ACC112 (cell line): Measurements from ENCODE around the gene GON4L.
"Not testable (repeated sequence)": the region's sequence is repeated elsewhere in the genome, so short reads cannot be mapped to it uniquely, and the experiment has no call there.

Source experiments
- H2AFZ ChIP-seq: fragments of 200-600 bp; sonication (generic); one replicate; pipeline ENCODE4 v1.6.0; 2017; ENCODE audit warnings: antibody characterized with exemption, low read length; ENCODE audit not compliant: unreplicated experiment
- H3K27ac ChIP-seq: fragments of 200-600 bp; sonication (generic); 2 replicates; pipeline ENCODE4 v1.5.1; 2014; ENCODE audit warnings: low read depth, mild to moderate bottlenecking, antibody characterized with exemption, low read length, moderate library complexity
- H3K27me3 ChIP-seq: fragments of 200-600 bp; sonication (generic); 2 replicates; pipeline ENCODE4 v1.6.1; 2014; ENCODE audit warnings: mild to moderate bottlenecking, antibody characterized with exemption, low read length, moderate library complexity, mixed read lengths; ENCODE audit not compliant: insufficient read depth
- H3K36me3 ChIP-seq: fragments of 200-600 bp; sonication (generic); 2 replicates; pipeline ENCODE4 v1.6.1; 2016; ENCODE audit warnings: mild to moderate bottlenecking, antibody characterized with exemption, low read length, moderate library complexity, mixed read lengths; ENCODE audit not compliant: insufficient read depth
- H3K4me1 ChIP-seq: fragments of 200-600 bp; sonication (generic); one replicate; pipeline ENCODE4 v1.6.1; 2016; ENCODE audit warnings: low read length, mixed read lengths; ENCODE audit not compliant: insufficient read depth, unreplicated experiment, control insufficient read depth
- H3K4me3 ChIP-seq: fragments of 200-600 bp; sonication (generic); 2 replicates; pipeline ENCODE4 v1.5.1; 2014; ENCODE audit warnings: mild to moderate bottlenecking, low read depth, low read length
- H3K79me2 ChIP-seq: fragments of 200-600 bp; sonication (generic); one replicate; pipeline ENCODE4 v1.6.0; 2016; ENCODE audit warnings: low read length; ENCODE audit not compliant: control insufficient read depth, unreplicated experiment, insufficient read depth

The GON4L gene

DNA sequence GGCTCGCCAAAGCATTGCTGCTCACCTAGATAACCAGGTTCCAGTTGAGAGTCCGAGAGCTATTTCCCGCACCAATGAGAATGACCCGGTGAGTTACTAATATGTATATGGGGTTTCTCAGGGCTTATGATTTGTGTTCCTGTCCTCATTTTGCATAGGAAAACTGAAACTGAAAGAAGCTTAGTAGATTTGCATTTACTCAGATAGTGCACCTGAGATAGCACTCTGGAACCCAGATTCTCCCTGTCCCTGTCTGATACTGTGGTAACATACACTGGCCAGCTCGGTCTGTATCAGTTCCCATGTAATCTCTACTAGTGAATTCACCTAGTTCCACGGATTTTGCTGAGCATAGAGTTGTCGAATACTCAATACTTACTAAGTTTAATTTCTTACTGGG lies 140.0 kb downstream of the GON4L start:
- Histone ChIP-seq H3K79me2 (no peaks in the 10 kb centered on the region), H3K4me3 (no peak overlapping the region), H3K27ac (no peak overlapping the region), H3K4me1 (no peaks in the 10 kb centered on the region), H2AFZ (no peak overlapping the region), H3K36me3 (peaks cover 14% of the 10 kb centered on the region), H3K27me3 (no peaks in the 10 kb centered on the region)

DNA sequence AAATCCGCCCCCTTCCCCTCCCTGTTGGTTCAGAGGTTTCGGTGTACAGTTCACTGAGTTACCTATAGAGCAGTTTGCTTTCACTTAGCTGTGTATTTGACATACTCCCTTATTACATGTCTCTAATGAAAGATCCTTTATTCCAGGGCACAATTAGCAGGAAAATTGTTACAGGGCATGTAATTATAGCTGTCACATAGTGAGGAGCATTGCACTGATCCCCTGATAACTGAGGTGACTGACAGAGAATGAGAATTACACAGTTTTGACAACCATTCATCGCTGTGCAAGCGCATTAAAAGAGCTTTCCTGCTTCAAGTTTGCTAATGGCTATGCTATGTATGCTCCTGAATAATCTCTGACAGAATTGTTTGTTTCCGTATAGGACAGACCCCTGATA lies 141.2 kb downstream of the GON4L start:
- H3K79me2 ChIP-seq, result no peaks in the 10 kb centered on the region
- no peaks in the 10 kb centered on the region for H3K4me1 ChIP-seq
- H2AFZ ChIP-seq, result no peak overlapping the region
- peaks cover 9% of the 10 kb centered on the region; the same call in 1 of the 2 replicates for H3K36me3 ChIP-seq
- H3K4me3 ChIP-seq, result no peak overlapping the region
- no peak overlapping the region for H3K27ac ChIP-seq
- no peaks in the 10 kb centered on the region for H3K27me3 ChIP-seq

DNA sequence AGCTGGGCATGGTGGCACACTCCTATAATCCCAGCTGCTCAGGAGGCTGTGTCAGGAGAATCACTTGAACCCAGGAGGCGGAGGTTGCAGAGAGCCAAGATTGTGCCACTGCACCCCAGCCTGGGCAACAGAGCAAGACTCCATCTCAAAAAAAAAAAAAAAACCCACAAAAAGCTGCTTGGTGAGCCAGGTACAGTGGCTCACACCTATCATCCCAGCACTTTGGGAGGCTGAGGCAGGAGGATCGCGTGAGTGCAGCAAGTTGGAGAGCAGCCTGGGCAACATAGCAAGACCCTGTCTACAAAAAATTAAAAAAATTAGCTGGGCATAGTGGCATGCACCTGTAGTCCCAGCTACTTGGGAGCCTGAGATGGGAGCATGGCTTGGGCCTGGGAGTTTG lies 142.0 kb downstream of the GON4L start:
- not testable (repeated sequence) for H3K27ac ChIP-seq, H3K27me3 ChIP-seq, H3K36me3 ChIP-seq, H3K79me2 ChIP-seq, H3K4me1 ChIP-seq, H3K4me3 ChIP-seq, H2AFZ ChIP-seq

DNA sequence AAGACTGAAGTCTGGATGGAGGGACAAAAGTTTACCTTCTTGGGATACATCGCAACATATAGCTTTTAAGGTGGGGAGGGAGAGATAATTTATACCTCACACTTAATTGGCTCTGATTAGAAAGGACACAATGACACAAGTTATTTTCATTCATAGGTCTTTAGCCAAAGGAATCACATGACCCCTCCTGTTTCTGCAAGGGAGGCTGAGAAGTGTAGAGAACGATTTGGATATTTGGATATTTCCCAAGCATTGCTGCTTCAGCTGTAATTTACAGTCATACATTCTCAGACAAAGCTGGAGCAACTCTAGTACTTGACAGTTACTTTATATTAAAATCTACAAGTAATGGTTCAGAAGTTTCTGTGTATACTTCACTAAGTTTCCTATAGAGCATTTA lies 143.9 kb downstream of the GON4L start:
- H3K36me3 ChIP-seq, result peaks cover 15% of the 10 kb centered on the region
- no peak overlapping the region for H3K4me3 ChIP-seq
- no peaks in the 10 kb centered on the region for H3K4me1 ChIP-seq
- H3K27ac ChIP-seq, result no peak overlapping the region
- H2AFZ ChIP-seq, result no peak overlapping the region
- no peaks in the 10 kb centered on the region for H3K27me3 ChIP-seq
- H3K79me2 ChIP-seq, result peaks cover 8% of the 10 kb centered on the region

DNA sequence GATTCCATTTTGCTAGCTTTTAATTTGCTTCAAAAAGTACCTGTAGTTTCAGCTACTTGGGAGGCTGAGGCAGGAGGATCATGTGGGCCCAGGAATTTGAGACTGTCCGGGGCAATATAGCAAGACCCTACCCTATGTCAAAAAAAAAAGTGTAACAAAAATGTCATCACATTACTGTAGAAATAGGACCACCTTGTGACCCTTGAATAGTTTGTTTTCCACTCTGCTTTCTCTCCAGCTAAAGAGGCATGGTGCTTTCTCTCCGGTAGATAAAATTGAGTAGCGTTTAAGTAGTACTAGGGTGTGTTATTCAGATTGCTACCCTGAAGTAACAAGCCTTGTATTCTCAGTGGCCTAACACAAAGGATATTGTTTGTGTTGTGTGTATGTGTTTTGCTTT lies 144.4 kb downstream of the GON4L start:
- Histone ChIP-seq H3K36me3 (peaks cover 15% of the 10 kb centered on the region), H3K79me2 (peaks cover 13% of the 10 kb centered on the region)
- H3K27me3 ChIP-seq, H3K4me3 ChIP-seq, H3K4me1 ChIP-seq, H2AFZ ChIP-seq, H3K27ac ChIP-seq: not testable (repeated sequence)

DNA sequence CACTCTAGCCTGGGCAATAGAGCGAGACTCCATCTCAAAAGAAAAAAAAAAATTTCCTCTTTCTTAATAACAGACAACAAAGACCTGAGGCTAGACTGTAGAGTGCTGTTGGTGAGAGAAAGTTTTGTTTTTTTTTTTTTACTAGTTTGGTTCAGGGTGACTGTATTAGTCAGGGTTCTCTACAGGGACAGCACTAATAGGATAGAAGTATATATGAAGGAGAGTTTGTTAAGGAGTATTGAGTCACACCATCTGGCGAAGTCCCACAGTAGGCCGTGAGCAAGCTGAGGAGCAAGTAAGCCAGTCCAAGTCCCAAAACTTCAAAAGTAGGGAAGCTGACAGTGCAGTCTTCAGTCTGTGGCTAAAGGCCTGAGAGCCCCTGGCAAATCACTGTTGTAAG lies 145.6 kb downstream of the GON4L start:
- not testable (repeated sequence) for H2AFZ ChIP-seq, H3K36me3 ChIP-seq, H3K4me1 ChIP-seq, H3K4me3 ChIP-seq, H3K27ac ChIP-seq, H3K27me3 ChIP-seq
- peaks cover 21% of the 10 kb centered on the region for H3K79me2 ChIP-seq

DNA sequence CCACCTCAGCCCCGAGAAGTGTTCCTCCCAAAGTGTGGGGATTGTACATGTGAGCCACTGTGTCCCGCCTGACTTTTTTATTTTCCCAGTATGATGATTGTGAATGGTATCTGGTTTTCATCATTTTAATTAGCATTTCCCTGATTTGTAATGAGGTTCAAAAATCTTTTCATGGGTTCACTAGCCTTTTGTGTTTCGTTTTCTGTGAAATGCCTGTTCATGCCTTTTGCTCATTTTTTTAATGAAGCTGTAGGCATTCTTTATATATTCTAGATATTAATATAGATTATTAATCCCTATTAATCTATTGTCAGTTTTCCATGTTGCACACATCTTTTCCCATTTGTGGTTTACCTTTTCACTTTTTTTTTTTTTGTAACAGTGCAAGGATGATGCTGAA lies 147.6 kb downstream of the GON4L start:
- Histone ChIP-seq H3K27ac (no peak overlapping the region), H3K4me3 (no peak overlapping the region), H2AFZ (no peak overlapping the region), H3K27me3 (no peaks in the 10 kb centered on the region), H3K36me3 (peaks cover 8% of the 10 kb centered on the region), H3K4me1 (peaks cover 8% of the 10 kb centered on the region), H3K79me2 (peaks cover 38% of the 10 kb centered on the region)

DNA sequence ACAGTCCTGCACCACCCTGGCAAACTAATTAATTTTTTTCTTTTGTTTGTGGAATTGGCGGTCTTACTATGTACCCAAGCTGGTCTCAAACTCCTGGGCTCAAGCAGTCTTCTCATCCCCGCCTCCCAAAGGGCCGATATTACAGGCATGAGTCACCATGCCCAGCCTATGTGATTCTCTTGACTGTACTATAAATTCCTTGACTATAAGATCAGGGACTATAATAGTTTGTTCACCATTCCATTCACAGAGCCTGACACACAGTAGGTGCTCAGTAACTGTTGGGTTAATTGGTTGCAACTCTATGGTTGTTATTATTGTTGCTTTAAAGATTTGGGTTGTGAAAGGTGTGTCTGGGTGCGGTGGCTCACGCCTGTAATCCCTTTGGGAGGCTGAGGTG lies 150.9 kb downstream of the GON4L start:
- no peak overlapping the region for H3K4me3 ChIP-seq
- no peak overlapping the region for H3K27ac ChIP-seq
- H3K36me3 ChIP-seq, result peaks cover 8% of the 10 kb centered on the region
- H2AFZ ChIP-seq, result no peak overlapping the region
- peaks cover 8% of the 10 kb centered on the region for H3K4me1 ChIP-seq
- H3K79me2 ChIP-seq, result peaks cover 50% of the 10 kb centered on the region
- H3K27me3 ChIP-seq, result no peaks in the 10 kb centered on the region

DNA sequence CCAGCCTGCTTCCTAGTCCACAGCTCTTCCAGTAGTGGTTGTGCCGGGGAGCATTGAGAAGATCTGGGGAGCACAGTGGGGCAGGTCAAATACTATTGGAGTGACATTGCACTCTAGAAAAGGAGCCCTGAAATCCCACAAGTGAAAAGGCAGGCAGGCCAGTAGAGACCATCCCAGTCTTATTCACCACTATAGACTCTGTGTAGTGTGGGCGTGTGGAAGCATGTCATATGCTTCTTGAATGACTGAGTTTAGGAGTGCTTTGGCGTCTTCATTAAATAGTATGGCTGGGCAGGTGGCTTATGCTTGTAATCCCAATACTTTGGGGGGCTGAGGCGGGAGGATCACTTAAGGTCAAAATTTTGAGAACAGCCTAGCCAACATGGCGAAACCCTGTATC lies 152.6 kb downstream of the GON4L start:
- H2AFZ ChIP-seq, H3K27me3 ChIP-seq, H3K4me3 ChIP-seq, H3K36me3 ChIP-seq, H3K27ac ChIP-seq, H3K4me1 ChIP-seq: not testable (repeated sequence)
- peaks cover 60% of the 10 kb centered on the region for H3K79me2 ChIP-seq

DNA sequence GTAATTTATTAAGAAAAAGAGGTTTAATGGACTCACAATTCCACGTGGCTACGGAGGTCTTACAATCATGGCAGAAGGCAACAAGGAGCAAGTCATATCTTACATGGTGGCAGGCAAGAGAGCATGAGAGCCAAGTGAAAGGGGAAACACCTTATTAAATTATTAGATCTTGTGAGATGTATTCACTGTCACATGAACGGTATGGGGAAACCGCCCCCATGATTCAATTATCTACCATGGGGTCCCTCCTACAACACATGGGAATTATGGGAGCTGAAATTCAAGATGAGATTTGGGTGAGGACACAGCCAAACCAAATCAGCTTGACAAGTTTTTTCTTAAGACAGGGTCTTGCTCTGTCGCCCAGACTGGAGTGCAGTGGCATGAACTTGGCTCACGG lies 153.8 kb downstream of the GON4L start:
- H3K27me3 ChIP-seq, result no peaks in the 10 kb centered on the region
- peaks cover 14% of the 10 kb centered on the region for H3K4me1 ChIP-seq
- H3K4me3 ChIP-seq, result no peak overlapping the region
- no peaks in the 10 kb centered on the region for H3K36me3 ChIP-seq
- peaks cover 65% of the 10 kb centered on the region for H3K79me2 ChIP-seq
- no peak overlapping the region for H2AFZ ChIP-seq
- H3K27ac ChIP-seq, result no peak overlapping the region

DNA sequence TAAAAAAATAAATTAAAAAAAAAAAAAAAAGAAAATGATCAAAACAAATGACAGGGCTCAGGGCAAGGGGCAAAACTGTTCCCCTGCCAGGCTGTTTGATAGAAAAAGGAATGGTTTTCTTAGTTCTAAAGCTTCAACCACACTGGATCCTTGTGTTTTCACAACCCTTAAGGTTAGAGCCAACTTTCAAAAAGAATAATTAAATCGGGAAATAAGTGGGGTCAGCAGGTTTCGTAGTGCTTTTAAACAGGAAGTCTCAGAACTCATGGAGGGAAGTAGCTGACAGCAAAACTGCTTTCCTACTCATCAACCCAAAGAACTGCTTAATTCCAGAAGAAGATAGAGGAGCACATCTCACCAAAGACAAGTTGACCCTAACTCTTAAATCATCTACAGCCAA lies 155.3 kb downstream of the GON4L start:
- not testable (repeated sequence) for H2AFZ ChIP-seq, H3K4me3 ChIP-seq, H3K27ac ChIP-seq, H3K36me3 ChIP-seq, H3K27me3 ChIP-seq
- Histone ChIP-seq H3K4me1 (peaks cover 19% of the 10 kb centered on the region), H3K79me2 (peaks cover 63% of the 10 kb centered on the region)
